AG08395 (cell line): ENCODE results near the gene FAP.

Experiments used
- DNase-seq: peaks from one replicate; pipeline ENCODE4 v3.0.0; 2012; ENCODE audit warnings: mixed read lengths, low spot score

The FAP gene

GRCh38 chr2:162185541-162186232, 57.6 kb downstream of the FAP start:
- DNase-seq, result no peak

- no peak for DNase-seq
These were observed 58.3 kb downstream of the FAP start for GRCh38 chr2:162184821-162185450.

GRCh38 chr2:162184359-162184758, 58.9 kb downstream of the FAP start:
- no peak for DNase-seq

GRCh38 chr2:162182395-162182794, 60.9 kb downstream of the FAP start:
- no peak for DNase-seq

GRCh38 chr2:162177301-162177700, 65.9 kb downstream of the FAP start:
- DNase-seq, result no peak

GRCh38 chr2:162175714-162176113, 67.5 kb downstream of the FAP start:
- no peak for DNase-seq

- DNase-seq, result no peak
These were observed 68.5 kb downstream of the FAP start for GRCh38 chr2:162174746-162175145.

GRCh38 chr2:162172802-162173370, 70.4 kb downstream of the FAP start:
- DNase-seq, result no peak

GRCh38 chr2:162166745-162167144, 76.5 kb downstream of the FAP start:
- DNase-seq, result no peak

GRCh38 chr2:162166174-162166573, 77.1 kb downstream of the FAP start:
- no peak for DNase-seq

GRCh38 chr2:162164802-162165201, 78.4 kb downstream of the FAP start:
- DNase-seq, result peak; percentile 56

- DNase-seq, result no peak
These were observed 83.8 kb downstream of the FAP start for GRCh38 chr2:162159446-162159845.

- no peak for DNase-seq
These were observed 87.1 kb downstream of the FAP start for GRCh38 chr2:162156149-162156548.

- DNase-seq, result no peak
These were observed 88.2 kb downstream of the FAP start for GRCh38 chr2:162155093-162155492.

GRCh38 chr2:162153608-162154224, 89.5 kb downstream of the FAP start:
- DNase-seq, result peak; percentile 42

GRCh38 chr2:162152147-162152546, 91.1 kb downstream of the FAP start, which contains the start of gene GCG:
Gene GCG, minus strand, starts transcription at chr2:162152247. Its CDS starts 3,069 bp downstream, at chr2:162149178.
- no peak for DNase-seq

GRCh38 chr2:162149940-162150339, 93.3 kb downstream of the FAP start:
- no peak for DNase-seq

GRCh38 chr2:162149466-162149865, 93.8 kb downstream of the FAP start:
- DNase-seq, result no peak

GRCh38 chr2:162148956-162149355, 94.3 kb downstream of the FAP start:
- no peak for DNase-seq

GRCh38 chr2:162143969-162144368, 99.3 kb downstream of the FAP start:
- no peak for DNase-seq

- DNase-seq, result no peak
These were observed 104.9 kb downstream of the FAP start for GRCh38 chr2:162138310-162138709.

GRCh38 chr2:162127422-162127821, 115.8 kb downstream of the FAP start:
- no peak for DNase-seq

- DNase-seq, result no peak
These were observed 116.7 kb downstream of the FAP start for GRCh38 chr2:162126527-162126926.
